GM12878 (cell line): ENCODE measurements around the gene CNTNAP2.

Source experiments
- IRF4 ChIP-seq: IDR thresholded peaks from 2 replicates; pipeline ENCODE4 v1.6.1; 2011; ENCODE audit warnings: low read depth, low read length
- RBBP5 ChIP-seq: fragments of 200-600 bp; sonication (generic); conservative IDR thresholded peaks from 2 replicates; pipeline ENCODE4 v1.6.1; 2016
- YY1 ChIP-seq: IDR thresholded peaks from 2 replicates; pipeline ENCODE4 v1.6.1; 2011; ENCODE audit warnings: low read depth, mild to moderate bottlenecking, low read length
- TF ChIP-seq, protein P1 (sequence below), 3 experiments: IDR thresholded peaks in 2 of 3; conservative IDR thresholded peaks in 1 of 3; 2 replicates each; pipeline ENCODE4 v1.5.1; 2011; ENCODE audit warnings: low read depth in 3 of 3, low read length in 3 of 3, mild to moderate bottlenecking in 3 of 3, control low read depth in 2 of 3, moderate library complexity in 2 of 3, inconsistent platforms in 1 of 3, mixed read lengths in 1 of 3; ENCODE audit not compliant: control insufficient read depth in 2 of 3, insufficient read depth in 1 of 3; ENCODE audit errors: extremely low read depth in 1 of 3

- TF ChIP-seq, protein P1, sequence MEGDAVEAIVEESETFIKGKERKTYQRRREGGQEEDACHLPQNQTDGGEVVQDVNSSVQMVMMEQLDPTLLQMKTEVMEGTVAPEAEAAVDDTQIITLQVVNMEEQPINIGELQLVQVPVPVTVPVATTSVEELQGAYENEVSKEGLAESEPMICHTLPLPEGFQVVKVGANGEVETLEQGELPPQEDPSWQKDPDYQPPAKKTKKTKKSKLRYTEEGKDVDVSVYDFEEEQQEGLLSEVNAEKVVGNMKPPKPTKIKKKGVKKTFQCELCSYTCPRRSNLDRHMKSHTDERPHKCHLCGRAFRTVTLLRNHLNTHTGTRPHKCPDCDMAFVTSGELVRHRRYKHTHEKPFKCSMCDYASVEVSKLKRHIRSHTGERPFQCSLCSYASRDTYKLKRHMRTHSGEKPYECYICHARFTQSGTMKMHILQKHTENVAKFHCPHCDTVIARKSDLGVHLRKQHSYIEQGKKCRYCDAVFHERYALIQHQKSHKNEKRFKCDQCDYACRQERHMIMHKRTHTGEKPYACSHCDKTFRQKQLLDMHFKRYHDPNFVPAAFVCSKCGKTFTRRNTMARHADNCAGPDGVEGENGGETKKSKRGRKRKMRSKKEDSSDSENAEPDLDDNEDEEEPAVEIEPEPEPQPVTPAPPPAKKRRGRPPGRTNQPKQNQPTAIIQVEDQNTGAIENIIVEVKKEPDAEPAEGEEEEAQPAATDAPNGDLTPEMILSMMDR (IDR thresholded peaks at IDR 0.05 in 2 of 3, conservative IDR thresholded peaks at IDR 0.05 in 1 of 3; ENCODE audit: control insufficient read depth in 2 of 3, extremely low read depth in 1 of 3, insufficient read depth in 1 of 3, low read depth in 3 of 3, low read length in 3 of 3), result no peak
- TF ChIP-seq YY1, result no peak
- TF ChIP-seq IRF4, result no peak
- TF ChIP-seq RBBP5, result no peak
These were observed 1779.5 kb downstream of the CNTNAP2 start for GRCh38 chr7:147896121-147896520.
